Skin epidermis (tissue), 12 donors: ENCODE results near the gene LXN.

Experiments
- H3K27ac ChIP-seq, 21 experiments: fragments of 200-600 bp; sonication (generic) in 11 of 21; one replicate each; pipeline ENCODE4 v1.5.0; 2020; ENCODE audit warnings: mild to moderate bottlenecking in 3 of 21, inconsistent platforms in 2 of 21, moderate library complexity in 2 of 21
- H3K4me3 ChIP-seq, 7 experiments: fragments of 200-600 bp; sonication (generic) in 2 of 7; one replicate each; pipeline ENCODE4 v1.5.0; 2020; ENCODE audit warnings: inconsistent platforms in 2 of 7, mild to moderate bottlenecking in 2 of 7, moderate library complexity in 1 of 7

Gene LXN

GRCh38 chr3:158679547-158680000 lies 7.1 kb upstream of the LXN start:
- H3K4me3 ChIP-seq = no peak overlapping the region
- no peak overlapping the region for H3K27ac ChIP-seq

GRCh38 chr3:158678687-158679086 lies 6.2 kb upstream of the LXN start:
- Histone ChIP-seq H3K27ac (no peak overlapping the region), H3K4me3 (no peak overlapping the region)

- Histone ChIP-seq H3K4me3 (peak overlapping the region; percentile 36 to 58 (median 45)), H3K27ac (peak overlapping the region in 20 of 21 experiments; percentile 14 to 89 (median 78))
These were observed 630 bp downstream of the LXN start for GRCh38 chr3:158671821-158672214.

- Histone ChIP-seq H3K27ac (no peak overlapping the region), H3K4me3 (no peak overlapping the region)
These were observed 3.9 kb downstream of the LXN start for GRCh38 chr3:158668506-158668905.

- Histone ChIP-seq H3K27ac (no peak overlapping the region), H3K4me3 (no peak overlapping the region)
These were observed 6.0 kb downstream of the LXN start for GRCh38 chr3:158666416-158666815.

- no peak overlapping the region for H3K27ac ChIP-seq
- H3K4me3 ChIP-seq = no peak overlapping the region
These were observed 8.6 kb downstream of the LXN start for GRCh38 chr3:158663832-158664231.

DNA sequence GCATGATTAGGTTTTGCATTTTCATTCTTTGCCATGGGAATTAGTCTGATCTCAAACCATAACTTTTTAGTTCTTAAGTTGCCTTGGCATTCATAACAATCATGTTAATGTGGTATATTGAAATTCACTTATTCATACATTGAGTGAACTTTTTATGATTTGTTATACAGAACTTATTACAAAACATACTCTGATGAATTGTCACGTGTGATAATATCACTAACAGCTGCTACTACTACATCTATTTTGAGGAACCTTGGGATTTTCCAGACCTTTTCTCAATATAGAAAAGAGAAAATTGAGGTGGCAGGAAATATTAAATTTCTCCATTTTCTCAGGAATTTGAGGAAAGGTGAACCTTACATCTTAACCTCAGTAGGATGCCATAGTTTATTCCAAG lies 9.2 kb downstream of the LXN start:
- Histone ChIP-seq H3K4me3 (no peak overlapping the region), H3K27ac (no peak overlapping the region)

DNA sequence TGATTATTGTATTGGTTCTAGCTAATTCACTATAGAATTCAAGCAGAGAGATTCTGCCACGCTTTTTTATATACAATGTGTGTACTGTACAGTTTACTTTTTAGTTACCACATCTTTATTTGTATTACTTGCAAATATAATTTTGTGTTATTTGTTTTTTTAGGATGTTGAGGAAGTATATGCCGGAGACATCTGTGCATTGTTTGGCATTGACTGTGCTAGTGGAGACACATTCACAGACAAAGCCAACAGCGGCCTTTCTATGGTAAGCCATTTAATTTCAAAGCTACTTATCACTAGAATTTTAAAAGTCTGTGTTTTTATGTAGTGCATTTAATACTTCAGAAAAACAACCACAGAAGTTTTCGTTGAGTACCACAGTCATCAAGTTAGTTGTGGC lies 11.7 kb downstream of the LXN start:
- no peak overlapping the region for H3K4me3 ChIP-seq
- peak overlapping the region in 4 of 21 experiments; percentile 26 to 76 (median 40) for H3K27ac ChIP-seq

DNA sequence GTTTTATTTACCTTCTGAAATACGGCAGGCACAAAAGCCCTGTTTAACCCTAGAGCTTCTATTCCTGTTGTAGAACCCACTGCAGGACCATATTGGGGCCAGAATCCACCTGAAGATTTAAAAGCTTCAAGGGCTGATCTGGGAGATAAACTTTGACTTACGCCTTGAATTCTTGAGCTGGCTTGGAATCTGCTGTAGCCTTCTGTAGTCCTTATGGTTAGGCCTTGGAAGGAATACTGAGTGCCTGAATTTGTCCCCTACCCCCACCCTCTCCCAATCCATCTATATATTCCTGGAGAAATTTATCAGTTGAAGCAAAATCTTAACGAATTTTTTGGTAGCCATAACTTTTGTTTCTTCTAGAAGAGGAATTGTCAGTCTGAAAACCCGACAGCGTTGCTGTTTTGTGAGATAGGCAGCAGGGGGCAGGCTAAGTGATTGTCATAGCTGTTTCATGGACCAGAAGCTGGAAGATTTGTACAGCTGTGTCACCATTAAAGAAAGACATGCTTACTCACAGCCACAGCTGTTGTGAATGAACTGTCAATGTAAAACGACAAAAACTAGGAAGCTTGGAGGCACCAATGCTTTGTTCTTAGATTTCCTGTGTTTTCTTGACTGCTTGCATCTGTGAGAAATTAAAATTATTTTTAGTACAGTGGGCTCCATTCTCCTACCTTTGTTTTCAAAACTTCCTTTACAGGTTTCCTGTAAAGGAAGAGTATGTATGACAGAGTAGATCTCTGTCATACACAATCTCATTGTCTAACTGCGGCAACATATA lies 12.8 kb downstream of the LXN start:
- H3K27ac ChIP-seq = peak overlapping the region in 4 of 21 experiments; percentile 43 to 76 (median 50)
- H3K4me3 ChIP-seq = no peak overlapping the region

DNA sequence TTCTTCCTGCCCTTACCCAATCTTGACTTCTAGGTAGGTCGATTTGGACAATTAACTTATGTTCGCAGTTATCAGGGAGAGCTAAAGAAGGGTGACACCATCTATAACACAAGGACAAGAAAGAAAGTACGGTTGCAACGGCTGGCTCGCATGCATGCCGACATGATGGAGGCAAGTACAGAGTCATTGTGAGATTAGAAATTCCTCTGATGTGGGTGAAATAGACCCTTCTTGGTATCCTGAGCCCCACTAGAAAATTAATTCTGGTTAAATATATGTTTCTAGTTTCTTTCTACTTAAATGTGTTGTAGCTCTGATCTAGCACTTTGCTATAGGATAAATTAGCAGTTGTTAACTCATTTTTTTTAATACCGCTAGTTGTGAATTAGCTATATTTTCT lies 13.6 kb downstream of the LXN start:
- Histone ChIP-seq H3K4me3 (no peak overlapping the region), H3K27ac (peak overlapping the region in 2 of 21 experiments; percentile 43 to 59)

DNA sequence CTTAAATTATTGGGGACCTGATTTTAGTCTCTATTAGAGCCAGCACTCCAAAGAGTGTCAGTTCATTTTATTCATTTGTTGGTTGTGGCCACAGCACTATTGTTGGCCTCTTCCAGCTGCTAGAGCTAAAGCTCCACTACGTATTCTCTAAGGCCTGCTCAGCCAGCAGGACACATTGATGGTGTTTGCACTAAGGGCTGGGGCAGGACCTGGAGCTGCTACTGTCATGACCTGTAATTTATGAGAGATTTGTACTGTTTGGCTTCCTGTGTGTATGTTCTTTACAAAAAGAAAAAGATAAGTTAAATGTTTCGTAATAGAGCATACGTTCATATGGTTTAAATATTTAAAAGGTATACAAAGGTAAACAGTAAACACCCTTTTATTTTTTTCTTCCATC lies 20.0 kb downstream of the LXN start:
- Histone ChIP-seq H3K27ac (no peak overlapping the region), H3K4me3 (no peak overlapping the region)

- Histone ChIP-seq H3K4me3 (no peak overlapping the region), H3K27ac (no peak overlapping the region)
These were observed 21.3 kb downstream of the LXN start for GRCh38 chr3:158651192-158651591.

- H3K4me3 ChIP-seq = no peak overlapping the region
- H3K27ac ChIP-seq = peak overlapping the region in 1 of 21 experiments; percentile 11
These were observed 22.7 kb downstream of the LXN start for GRCh38 chr3:158649791-158650190.

DNA sequence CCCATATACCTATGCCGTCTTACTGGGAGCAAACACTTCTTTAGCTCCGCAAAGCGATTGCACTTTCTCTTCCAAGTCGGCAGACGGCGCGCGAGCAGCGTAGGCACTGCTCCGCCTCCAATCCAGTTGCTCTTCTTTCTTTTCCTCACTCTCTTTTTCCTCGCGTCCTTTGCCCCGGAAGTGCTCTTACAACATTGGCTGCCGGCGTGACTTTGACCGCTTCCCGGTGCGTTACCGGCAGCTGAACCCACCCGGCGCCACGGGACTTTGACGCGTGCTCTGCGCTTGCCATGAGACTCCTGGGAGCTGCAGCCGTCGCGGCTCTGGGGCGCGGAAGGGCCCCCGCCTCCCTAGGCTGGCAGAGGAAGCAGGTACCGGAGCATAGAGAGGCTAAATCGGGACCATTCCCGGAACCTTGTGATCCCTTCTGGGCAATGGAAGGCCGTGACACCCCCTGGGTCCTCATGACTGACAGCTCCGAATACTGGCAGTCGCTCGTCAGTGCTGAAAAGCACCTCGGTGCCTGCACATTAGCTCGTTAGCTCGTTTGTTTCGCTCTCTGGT lies 28.0 kb downstream of the LXN start, which contains the start of gene GFM1:
TSS of gene GFM1 (plus strand) at position 183 of the 564 bp plus-strand sequence. CDS start at position 291, 108 bp downstream.
- peak within 1 kb of the TSS; percentile 72 to 92 (median 80) for H3K4me3 ChIP-seq
- peak within 1 kb of the TSS; percentile 67 to 96 (median 91) for H3K27ac ChIP-seq

- peak overlapping the region in 1 of 21 experiments; percentile 63 for H3K27ac ChIP-seq
- no peak overlapping the region for H3K4me3 ChIP-seq
These were observed 29.8 kb downstream of the LXN start for GRCh38 chr3:158642474-158643210.

DNA sequence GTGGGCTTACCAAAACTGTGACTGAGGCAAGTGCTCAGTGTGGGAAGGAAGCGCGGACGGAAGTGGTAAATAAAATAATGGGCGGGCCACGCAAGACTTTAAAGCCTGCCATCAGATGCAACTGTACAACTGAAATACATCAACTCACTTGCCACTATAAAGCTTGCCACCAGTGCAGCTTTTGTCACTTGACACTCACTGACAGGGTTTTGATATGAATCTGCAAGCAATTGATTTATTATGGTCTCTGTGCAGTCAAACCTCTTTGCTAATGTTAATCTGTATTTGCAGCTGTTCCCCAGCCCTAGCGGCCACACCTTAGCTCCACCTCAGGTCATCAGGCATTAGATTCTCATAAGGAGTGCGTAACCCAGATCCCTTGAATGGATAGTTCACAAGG lies 30.4 kb downstream of the LXN start:
- Histone ChIP-seq H3K4me3 (no peak overlapping the region), H3K27ac (peak overlapping the region in 1 of 21 experiments; percentile 63)

GRCh38 chr3:158640646-158641045 lies 31.8 kb downstream of the LXN start:
- H3K4me3 ChIP-seq = no peak overlapping the region
- no peak overlapping the region for H3K27ac ChIP-seq

DNA sequence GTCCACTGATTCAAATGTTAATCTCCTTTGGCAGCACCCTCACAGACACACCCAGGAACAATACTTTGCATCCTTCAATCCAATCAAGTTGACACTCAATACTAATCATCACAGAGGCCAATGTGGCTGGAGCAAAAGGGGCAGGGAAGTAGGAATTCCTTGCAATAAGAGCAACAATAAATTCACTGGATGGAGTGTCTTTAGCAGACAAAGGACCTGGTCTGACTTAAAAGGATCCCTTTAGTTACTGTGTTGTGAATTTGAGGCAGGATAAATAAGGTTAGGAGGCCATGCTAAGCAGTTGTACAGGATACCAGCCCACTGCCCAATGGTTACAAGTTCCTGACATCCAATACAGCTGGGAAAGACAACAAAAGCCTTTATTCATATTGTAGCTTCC lies 40.5 kb downstream of the LXN start:
- Histone ChIP-seq H3K27ac (no peak overlapping the region), H3K4me3 (no peak overlapping the region)

- no peak overlapping the region for H3K4me3 ChIP-seq
- no peak overlapping the region for H3K27ac ChIP-seq
These were observed 46.6 kb downstream of the LXN start for GRCh38 chr3:158625881-158626280.
